ENCODE data around the gene NOP9. TPM values are rescaled to one million over a fixed set of nuclear protein-coding genes. Genes with fewer than 3 reads are reported as not detected.
A peak's percentile ranks its signal among the peaks of the same experiment; 100 is the strongest.

NOP9 gene
- total RNA-seq, 1 donor from 2014 or later = 23.5 TPM

GRCh38 chr14:24338843-24339242 lies 39.2 kb downstream of the NOP9 start:
- Histone ChIP-seq H3K36me3 (ENCODE audit: insufficient read depth, low read length) (no peaks in the 10 kb centered on the region), H3K9ac (ENCODE audit: low read length) (no peak overlapping the region), H3K4me2 (ENCODE audit: low read length) (peak overlapping the region; percentile 71), H4K20me1 (ENCODE audit: insufficient read depth, low read length) (no peaks in the 10 kb centered on the region), H3K4me3 (ENCODE audit: insufficient read depth, low read depth, low read length) (no peak overlapping the region), H3K9me3 (ENCODE audit: insufficient read depth, low read depth, low read length) (no peaks in the 10 kb centered on the region), H3K27ac (ENCODE audit: low read depth, low read length) (no peak overlapping the region), H3K79me2 (ENCODE audit: insufficient read depth, low read length) (no peaks in the 10 kb centered on the region), H3K27me3 (ENCODE audit: insufficient read depth, low read length) (peaks cover 60% of the 10 kb centered on the region), H3K4me1 (ENCODE audit: insufficient read depth, low read length) (peaks cover 4% of the 10 kb centered on the region), H2AFZ (ENCODE audit: low read depth, low read length) (no peak overlapping the region)
- FAIRE-seq (no peak), DNase-seq (ENCODE audit: low read depth) (no peak)
- Mint-ChIP-seq H3K4me1 (ENCODE audit: low read depth, unreplicated experiment) (peaks cover 2% of the 10 kb centered on the region), H3K36me3 (ENCODE audit: low read depth, unreplicated experiment) (peaks cover 2% of the 10 kb centered on the region), H3K4me3 (ENCODE audit: unreplicated experiment) (no peak overlapping the region), H3K27ac (ENCODE audit: unreplicated experiment) (no peak overlapping the region), H3K27me3 (ENCODE audit: low read depth, unreplicated experiment) (peaks cover 78% of the 10 kb centered on the region), H3K9me3 (ENCODE audit: unreplicated experiment) (peaks cover 10% of the 10 kb centered on the region)
- TF ChIP-seq CTCF (IDR thresholded peaks at IDR 0.05; ENCODE audit: insufficient read depth, low read depth, low read length) = no peak
- no peak for TF ChIP-seq EZH2 (IDR thresholded peaks at IDR 0.05; ENCODE audit: insufficient read depth, low read length)

GRCh38 chr14:24339284-24340151 lies 39.9 kb downstream of the NOP9 start, which contains the start of gene RIPK3:
RIPK3 (minus strand) TSS chr14:24339991; CDS start chr14:24339826, 165 bp downstream.
- H3K4me2 ChIP-seq (ENCODE audit: low read length) = peak within 1 kb of the TSS; percentile 71
- peak within 1 kb of the TSS; percentile 19 for H3K4me3 ChIP-seq (ENCODE audit: insufficient read depth, low read depth, low read length)
- no peak for DNase-seq (ENCODE audit: low read depth)
- Mint-ChIP-seq H3K27ac (ENCODE audit: unreplicated experiment) (no peak within 1 kb of the TSS), H3K4me1 (ENCODE audit: low read depth, unreplicated experiment) (peaks cover 5% of the 10 kb centered on the region), H3K27me3 (ENCODE audit: low read depth, unreplicated experiment) (peaks cover 74% of the 10 kb centered on the region), H3K4me3 (ENCODE audit: unreplicated experiment) (peak within 1 kb of the TSS; percentile 62), H3K36me3 (ENCODE audit: low read depth, unreplicated experiment) (peaks cover 2% of the 10 kb centered on the region), H3K9me3 (ENCODE audit: unreplicated experiment) (peaks cover 10% of the 10 kb centered on the region)
- FAIRE-seq = no peak
- no peaks in the 10 kb centered on the region for H3K9me3 ChIP-seq (ENCODE audit: insufficient read depth, low read depth, low read length)
- no peaks in the 10 kb centered on the region for H3K4me1 ChIP-seq (ENCODE audit: insufficient read depth, low read length)
- peaks cover 54% of the 10 kb centered on the region for H3K27me3 ChIP-seq (ENCODE audit: insufficient read depth, low read length)
- H2AFZ ChIP-seq (ENCODE audit: low read depth, low read length) = peak within 1 kb of the TSS; percentile 55
- no peak within 1 kb of the TSS for H3K9ac ChIP-seq (ENCODE audit: low read length)
- TF ChIP-seq CTCF (IDR thresholded peaks at IDR 0.05; ENCODE audit: insufficient read depth, low read depth, low read length) (no peak), EZH2 (IDR thresholded peaks at IDR 0.05; ENCODE audit: insufficient read depth, low read length) (peak; percentile 50)
- no peaks in the 10 kb centered on the region for H3K79me2 ChIP-seq (ENCODE audit: insufficient read depth, low read length)
- no peaks in the 10 kb centered on the region for H3K36me3 ChIP-seq (ENCODE audit: insufficient read depth, low read length)
- H3K27ac ChIP-seq (ENCODE audit: low read depth, low read length) = no peak within 1 kb of the TSS
- H4K20me1 ChIP-seq (ENCODE audit: insufficient read depth, low read length) = no peaks in the 10 kb centered on the region

- no peaks in the 10 kb centered on the region for H3K79me2 ChIP-seq (ENCODE audit: insufficient read depth, low read length)
- no peaks in the 10 kb centered on the region for H4K20me1 ChIP-seq (ENCODE audit: insufficient read depth, low read length)
- DNase-seq (ENCODE audit: low read depth) = no peak
- FAIRE-seq = no peak
- no peaks in the 10 kb centered on the region for H3K4me1 ChIP-seq (ENCODE audit: insufficient read depth, low read length)
- peaks cover 65% of the 10 kb centered on the region for H3K27me3 Mint-ChIP-seq (ENCODE audit: low read depth, unreplicated experiment)
- H3K36me3 ChIP-seq (ENCODE audit: insufficient read depth, low read length) = no peaks in the 10 kb centered on the region
- no peaks in the 10 kb centered on the region for H3K9me3 ChIP-seq (ENCODE audit: insufficient read depth, low read depth, low read length)
- H3K27me3 ChIP-seq (ENCODE audit: insufficient read depth, low read length) = peaks cover 52% of the 10 kb centered on the region
- H3K27ac ChIP-seq (ENCODE audit: low read depth, low read length) = no peak overlapping the region
- peaks cover 5% of the 10 kb centered on the region for H3K4me1 Mint-ChIP-seq (ENCODE audit: low read depth, unreplicated experiment)
- TF ChIP-seq EZH2 (IDR thresholded peaks at IDR 0.05; ENCODE audit: insufficient read depth, low read length) (no peak), CTCF (IDR thresholded peaks at IDR 0.05; ENCODE audit: insufficient read depth, low read depth, low read length) (no peak)
- no peak overlapping the region for H3K4me2 ChIP-seq (ENCODE audit: low read length)
- H3K27ac Mint-ChIP-seq (ENCODE audit: unreplicated experiment) = no peak overlapping the region
- peaks cover 2% of the 10 kb centered on the region for H3K36me3 Mint-ChIP-seq (ENCODE audit: low read depth, unreplicated experiment)
- H3K4me3 Mint-ChIP-seq (ENCODE audit: unreplicated experiment) = no peak overlapping the region
- H3K4me3 ChIP-seq (ENCODE audit: insufficient read depth, low read depth, low read length) = no peak overlapping the region
- H2AFZ ChIP-seq (ENCODE audit: low read depth, low read length) = no peak overlapping the region
- peaks cover 10% of the 10 kb centered on the region for H3K9me3 Mint-ChIP-seq (ENCODE audit: unreplicated experiment)
- H3K9ac ChIP-seq (ENCODE audit: low read length) = no peak overlapping the region
Measured at GRCh38 chr14:24340606-24341005, 41.0 kb downstream of the NOP9 start.

All from astrocyte (in vitro differentiated cells and primary cell).